GM19463 (cell line): ENCODE results near the gene GAB1.

Experiments used
- ATAC-seq: cut with Tn5 transposase; IDR thresholded peaks from one replicate; pipeline ENCODE4 v1.9.1; 2021; ENCODE audit warnings: mild to moderate bottlenecking, moderate library complexity; ENCODE audit not compliant: unreplicated experiment

The GAB1 gene

GRCh38 chr4:143336781-143337599, at the start of gene GAB1:
Gene GAB1 (plus strand): TSS chr4:143336876. CDS start chr4:143337189, 313 bp downstream.
- peak; percentile 65 for ATAC-seq

GRCh38 chr4:143287572-143287923, 49.1 kb upstream of the GAB1 start:
- no peak for ATAC-seq

- ATAC-seq: no peak
Measured at GRCh38 chr4:143288171-143288570, 48.5 kb upstream of the GAB1 start.

- no peak for ATAC-seq
Measured at GRCh38 chr4:143289370-143289769, 47.3 kb upstream of the GAB1 start.

GRCh38 chr4:143291314-143291713, 45.4 kb upstream of the GAB1 start:
- ATAC-seq: no peak

GRCh38 chr4:143292858-143293257, 43.8 kb upstream of the GAB1 start:
- no peak for ATAC-seq

GRCh38 chr4:143294310-143294709, 42.4 kb upstream of the GAB1 start:
- ATAC-seq: no peak

- no peak for ATAC-seq
Measured at GRCh38 chr4:143294710-143295275, 41.9 kb upstream of the GAB1 start.

- no peak for ATAC-seq
Measured at GRCh38 chr4:143296397-143297067, 40.1 kb upstream of the GAB1 start.

GRCh38 chr4:143300860-143301259, 35.8 kb upstream of the GAB1 start:
- no peak for ATAC-seq

GRCh38 chr4:143302536-143302935, 34.1 kb upstream of the GAB1 start:
- ATAC-seq: no peak

- no peak for ATAC-seq
Measured at GRCh38 chr4:143306788-143307187, 29.9 kb upstream of the GAB1 start.

GRCh38 chr4:143307531-143307930, 29.1 kb upstream of the GAB1 start:
- ATAC-seq: no peak

- ATAC-seq: no peak
Measured at GRCh38 chr4:143308377-143308776, 28.3 kb upstream of the GAB1 start.

- no peak for ATAC-seq
Measured at GRCh38 chr4:143311924-143312323, 24.8 kb upstream of the GAB1 start.

GRCh38 chr4:143313521-143313920, 23.2 kb upstream of the GAB1 start:
- no peak for ATAC-seq

GRCh38 chr4:143313996-143314395, 22.7 kb upstream of the GAB1 start:
- ATAC-seq: no peak

GRCh38 chr4:143320113-143320512, 16.6 kb upstream of the GAB1 start:
- ATAC-seq: no peak

GRCh38 chr4:143326735-143327134, 9.9 kb upstream of the GAB1 start:
- no peak for ATAC-seq

GRCh38 chr4:143329985-143330384, 6.7 kb upstream of the GAB1 start:
- no peak for ATAC-seq

GRCh38 chr4:143335979-143336780, 496 bp upstream of the GAB1 start:
- peak; percentile 49 for ATAC-seq
